NCI-H748 (cell line): ENCODE measurements around the gene CASQ1.

Experiments used
- DNase-seq: peaks from one replicate; lab custom pipeline; 2025; ENCODE audit not compliant: unreplicated experiment; lab: John Stamatoyannopoulos, UW

Gene CASQ1

DNA sequence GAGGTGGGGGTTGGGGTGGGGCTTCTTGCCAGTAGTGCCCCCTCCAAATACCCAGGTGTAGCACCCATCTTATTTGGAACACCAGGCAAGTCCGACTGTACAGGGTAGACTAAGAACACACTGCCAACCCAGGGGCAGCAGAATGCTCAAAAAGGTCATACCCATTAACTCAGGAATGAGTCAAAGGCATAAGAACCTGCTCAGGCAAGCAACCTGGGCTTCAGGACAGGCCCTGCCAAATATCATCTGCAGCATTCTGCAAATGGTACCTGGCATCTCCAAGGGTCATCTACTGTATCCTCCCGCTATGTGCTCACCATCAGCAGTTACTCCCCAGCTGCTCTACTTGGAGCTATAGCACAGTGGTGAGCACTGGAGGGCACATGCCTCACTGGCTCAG is 34.2 kb downstream of the CASQ1 start:
- DNase-seq: no peak

DNA sequence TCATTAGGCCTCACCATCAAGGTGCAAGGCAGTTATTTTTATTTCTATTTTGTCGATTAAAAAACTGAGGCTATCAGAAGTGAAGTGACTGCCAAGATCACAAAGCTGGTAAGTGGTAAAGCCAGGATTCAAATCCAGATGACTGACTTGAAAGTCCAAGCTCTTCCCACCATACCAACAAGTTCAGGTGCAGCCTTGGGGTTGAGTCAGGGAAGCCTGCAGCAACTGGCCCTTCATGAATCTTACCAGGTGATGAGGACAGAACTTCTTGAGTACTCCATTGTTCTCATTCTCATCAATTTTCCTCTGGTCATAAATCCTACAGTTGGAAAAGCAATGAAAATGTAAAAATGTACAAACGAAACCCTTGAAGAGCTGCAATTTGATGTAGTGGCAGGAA is 35.0 kb downstream of the CASQ1 start:
- DNase-seq: no peak

DNA sequence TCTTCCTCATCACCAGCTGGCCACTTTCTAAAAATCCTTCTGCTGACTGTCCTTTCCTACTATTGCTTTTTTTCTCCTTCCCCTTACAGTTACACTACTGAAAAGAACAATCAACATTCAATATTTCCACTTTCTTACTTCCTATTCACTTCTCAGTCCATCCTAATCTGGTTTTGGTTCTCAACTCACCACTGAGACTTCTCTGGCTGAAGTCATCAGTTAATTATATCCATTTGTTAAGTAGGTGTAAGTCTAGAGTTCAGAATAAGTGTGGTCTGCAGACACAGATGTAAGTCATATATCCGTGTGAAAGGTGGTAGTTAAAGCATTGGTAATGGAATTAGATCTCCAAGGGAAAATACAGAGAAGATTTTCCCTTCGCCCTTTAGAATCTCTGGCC is 36.2 kb downstream of the CASQ1 start:
- DNase-seq: no peak

DNA sequence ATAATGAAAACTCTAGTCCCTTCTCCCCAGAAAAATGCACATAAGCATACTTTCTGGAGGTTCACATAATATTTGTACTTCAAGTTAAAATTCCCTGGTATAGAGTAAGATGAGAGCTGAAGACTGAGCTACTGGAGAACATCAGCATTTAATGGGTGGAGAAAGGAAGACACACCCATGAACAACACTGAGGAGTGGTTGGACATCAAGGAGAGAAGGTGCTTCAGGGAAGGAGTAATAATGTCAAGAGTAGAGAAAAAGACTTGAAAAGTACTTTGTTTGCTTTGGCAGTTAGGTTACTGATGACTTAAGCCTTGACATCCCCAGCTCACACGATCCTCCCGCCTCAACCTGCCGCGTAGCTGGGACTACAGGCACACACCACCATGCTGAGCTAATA is 36.7 kb downstream of the CASQ1 start:
- DNase-seq: no peak

DNA sequence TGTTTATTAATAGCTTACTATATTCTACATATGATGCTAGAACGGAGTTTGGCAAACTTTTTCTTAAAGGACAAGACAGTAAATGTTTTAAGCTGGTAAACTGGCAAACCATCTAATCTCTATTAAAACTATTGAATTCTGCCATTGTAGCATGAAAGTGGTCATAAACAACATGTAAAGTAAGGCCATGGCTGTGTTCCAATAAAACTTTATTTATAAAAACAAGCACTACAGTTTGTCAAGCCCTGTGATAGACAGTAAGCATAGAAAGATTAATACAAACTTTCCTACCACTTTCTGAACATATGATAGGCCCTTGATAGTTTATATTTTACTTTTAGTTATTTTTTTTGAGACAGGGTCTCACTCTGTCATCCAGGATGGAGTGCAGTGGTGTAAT is 37.2 kb downstream of the CASQ1 start:
- DNase-seq: no peak

DNA sequence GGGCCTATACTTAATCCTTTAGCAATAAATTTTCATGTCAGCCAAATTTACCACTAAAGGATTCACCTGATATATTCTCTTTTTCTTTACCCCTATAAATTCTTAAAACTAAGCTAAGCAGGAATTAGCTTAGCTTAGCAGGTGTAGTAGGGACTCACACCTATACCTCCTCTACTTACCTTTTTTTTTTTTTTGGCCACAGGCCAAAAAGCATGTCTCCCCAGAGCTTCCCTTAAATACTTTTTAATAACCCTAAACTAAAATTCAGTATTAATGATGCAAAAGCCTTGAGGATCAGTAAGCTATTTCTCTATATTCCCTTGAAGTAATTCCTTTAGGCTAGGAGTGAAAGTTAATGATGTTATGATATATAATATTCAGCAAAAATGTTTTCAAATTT is 38.1 kb downstream of the CASQ1 start:
- no peak for DNase-seq

DNA sequence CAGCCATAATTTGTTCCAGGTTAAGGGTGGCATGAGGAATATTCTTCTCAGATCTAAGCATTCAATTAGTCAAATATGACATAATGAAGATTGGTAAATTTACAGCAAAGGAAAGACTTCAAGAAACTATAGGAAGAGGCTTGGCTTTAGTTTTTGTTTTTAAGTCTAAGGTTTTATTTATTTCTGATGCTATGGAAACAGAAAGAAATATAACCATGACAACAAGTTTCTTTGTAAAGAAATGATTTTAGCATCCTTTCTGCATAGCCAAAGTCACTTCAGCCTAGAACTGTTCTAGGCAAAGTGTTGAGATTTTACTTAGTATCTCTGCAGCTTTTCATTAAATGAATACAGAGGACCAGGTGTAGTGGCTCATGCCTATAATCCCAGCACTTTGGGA is 42.5 kb downstream of the CASQ1 start:
- DNase-seq: no peak

DNA sequence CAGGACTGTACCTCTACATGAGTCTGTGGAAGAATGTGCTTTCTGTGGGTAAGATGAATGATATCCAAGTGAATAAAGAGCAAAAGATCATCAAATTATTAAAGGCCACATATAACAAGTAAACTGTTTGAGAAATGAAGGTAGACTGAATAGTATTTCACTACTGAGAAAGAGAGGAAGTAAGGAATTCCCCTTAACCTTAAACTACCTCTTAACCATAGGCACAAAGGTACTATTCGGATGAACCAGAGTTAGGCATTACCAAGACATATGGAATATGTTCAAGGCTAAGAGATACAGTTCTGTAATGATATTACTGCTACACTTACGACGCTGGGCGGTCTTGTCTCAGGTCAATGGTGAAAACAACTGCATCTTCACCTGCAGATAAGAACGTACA is 46.4 kb downstream of the CASQ1 start:
- DNase-seq: no peak

DNA sequence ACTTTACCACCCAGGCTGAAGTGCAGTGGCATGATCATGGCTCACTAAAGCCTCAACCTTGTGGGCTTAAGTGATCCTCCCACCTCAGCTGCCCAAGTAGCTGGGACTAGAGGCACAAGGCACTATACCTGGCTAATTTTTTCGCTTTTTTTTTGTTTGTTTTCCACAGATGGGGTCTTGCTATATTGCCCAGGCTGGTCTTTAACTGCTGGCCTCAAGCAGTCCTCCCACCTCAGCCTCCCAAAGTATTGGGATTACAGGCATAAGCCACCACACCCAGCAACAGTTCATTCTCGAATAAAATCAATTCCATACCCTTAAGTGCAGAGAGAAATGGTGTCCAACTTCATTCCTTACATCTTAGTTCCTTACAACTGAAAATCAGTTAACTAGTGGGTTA is 47.2 kb downstream of the CASQ1 start:
- DNase-seq: no peak

DNA sequence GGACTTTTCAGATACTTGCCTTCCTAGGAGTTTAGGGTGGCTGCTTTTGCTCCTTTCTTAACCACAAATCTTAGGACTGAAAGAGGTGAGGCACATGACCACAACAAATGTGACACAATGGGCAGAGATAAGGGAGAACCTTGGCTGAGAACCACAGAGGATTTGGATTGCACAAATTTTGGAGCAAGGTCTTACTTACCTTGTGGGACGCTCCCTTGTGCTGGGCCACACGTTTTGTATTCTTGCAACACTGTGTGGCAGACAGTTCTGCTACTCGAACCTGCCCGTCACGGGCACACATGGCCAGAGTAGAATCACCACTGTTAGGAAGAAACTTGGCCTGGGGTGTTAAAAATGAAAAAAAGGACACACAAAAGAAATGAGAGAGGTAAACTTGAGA is 48.0 kb downstream of the CASQ1 start:
- no peak for DNase-seq

DNA sequence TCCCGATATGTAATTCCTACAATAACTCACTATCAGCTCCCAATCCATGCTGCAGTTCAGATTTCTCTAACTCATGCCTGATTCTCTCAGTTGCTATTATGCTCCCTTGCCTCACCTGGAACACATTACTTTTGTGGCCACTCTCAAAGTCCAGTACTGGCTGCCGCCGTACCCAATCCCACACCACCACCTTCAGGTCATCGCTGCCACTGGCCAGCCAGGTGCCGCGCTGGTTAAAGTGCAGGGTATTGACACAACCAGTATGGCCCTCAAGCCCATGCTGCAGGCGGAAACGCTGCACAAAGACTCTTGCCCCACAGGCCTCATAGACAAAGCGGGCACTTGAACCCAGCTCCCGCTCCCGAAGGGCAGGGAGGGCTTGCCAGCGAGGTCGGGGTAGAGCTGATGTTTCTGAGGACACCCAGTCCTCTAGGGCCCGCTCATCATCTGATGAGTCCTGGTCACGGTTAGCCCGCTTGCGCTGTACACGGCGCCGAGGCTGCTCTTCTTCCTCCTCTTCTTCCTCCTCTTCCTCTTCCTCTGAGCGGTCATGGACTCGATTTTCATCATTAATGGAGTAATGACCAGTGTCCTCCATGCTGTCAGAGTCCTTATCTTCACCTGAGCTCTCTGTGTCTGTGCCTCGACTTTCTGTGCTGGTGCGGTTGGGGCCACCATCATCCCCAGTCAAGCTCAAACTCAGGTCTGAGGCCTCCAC is 49.4 kb downstream of the CASQ1 start:
- no peak for DNase-seq

DNA sequence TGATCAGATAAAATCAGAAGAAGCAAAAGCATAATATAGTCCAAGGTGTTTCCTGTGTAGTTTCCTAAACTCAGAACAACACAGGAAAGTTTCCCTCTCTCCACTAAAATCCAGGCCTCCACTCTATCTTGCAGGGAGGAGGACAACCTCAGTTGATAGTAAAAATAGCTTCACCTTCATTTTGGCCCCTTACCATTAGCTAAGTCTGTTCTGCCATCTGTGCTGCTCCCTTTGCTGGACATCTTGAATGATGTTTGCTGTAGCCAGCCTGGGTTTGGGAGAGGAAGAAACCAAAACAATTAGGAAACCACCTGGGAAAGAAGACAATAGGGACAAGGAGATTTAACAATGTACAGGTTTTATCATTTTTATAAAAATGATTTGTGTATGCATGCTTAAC is 53.4 kb downstream of the CASQ1 start:
- no peak for DNase-seq

DNA sequence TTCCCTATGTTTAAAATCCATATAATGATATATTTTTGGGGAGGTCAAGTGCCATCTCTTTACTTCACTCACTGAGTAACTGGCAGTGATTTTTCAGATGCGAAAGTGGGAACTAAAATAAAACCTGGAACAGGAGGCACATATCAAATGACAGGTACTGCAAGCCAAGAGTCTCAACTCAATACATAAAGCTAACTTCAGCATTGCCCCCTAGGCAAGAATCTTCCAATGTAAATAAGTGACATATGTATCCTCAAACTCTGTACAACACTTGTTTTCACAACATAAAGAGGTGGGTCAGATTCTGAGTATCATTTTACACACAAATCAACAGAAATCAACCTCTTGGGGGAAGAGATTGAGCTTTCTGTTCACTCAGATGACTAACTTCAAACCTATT is 53.8 kb downstream of the CASQ1 start:
- DNase-seq: no peak

DNA sequence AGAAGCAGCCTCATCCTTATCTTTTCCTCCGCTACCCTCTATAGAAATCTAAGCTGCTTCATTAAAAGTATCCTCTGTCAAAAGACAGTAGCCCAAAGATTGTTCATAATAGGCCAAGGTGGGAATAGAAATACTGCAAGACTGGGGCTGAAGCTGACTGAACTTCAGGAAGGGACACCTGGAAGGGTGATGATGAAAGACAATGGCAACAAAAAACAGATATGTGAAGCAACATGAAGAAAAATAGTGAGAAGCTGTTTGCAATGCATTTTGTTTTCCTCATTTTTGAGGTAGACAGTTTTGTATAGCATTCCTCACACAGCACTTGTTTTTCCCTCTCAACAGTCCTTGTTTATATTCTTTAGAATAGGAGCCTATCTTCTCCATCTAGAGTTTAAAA is 55.1 kb downstream of the CASQ1 start:
- DNase-seq: no peak

DNA sequence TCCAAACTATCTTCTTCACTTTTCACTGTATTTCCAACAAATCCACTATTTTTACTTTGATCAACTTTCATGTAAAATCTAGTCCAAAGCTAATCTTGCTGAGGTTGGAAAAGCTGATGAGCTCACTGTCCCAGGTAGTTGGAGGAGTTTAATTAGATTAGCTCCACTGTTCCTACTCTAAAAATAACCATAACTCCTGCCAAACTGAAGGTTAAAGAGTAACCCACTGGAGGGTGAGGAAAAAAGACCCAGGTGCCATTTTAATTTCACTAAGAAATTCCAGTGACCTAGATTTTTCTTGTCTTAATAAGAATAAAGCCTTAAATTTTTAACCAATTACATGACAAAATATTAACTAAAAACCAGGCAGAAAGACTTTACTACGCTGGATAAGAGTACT is 56.7 kb downstream of the CASQ1 start:
- DNase-seq: no peak

DNA sequence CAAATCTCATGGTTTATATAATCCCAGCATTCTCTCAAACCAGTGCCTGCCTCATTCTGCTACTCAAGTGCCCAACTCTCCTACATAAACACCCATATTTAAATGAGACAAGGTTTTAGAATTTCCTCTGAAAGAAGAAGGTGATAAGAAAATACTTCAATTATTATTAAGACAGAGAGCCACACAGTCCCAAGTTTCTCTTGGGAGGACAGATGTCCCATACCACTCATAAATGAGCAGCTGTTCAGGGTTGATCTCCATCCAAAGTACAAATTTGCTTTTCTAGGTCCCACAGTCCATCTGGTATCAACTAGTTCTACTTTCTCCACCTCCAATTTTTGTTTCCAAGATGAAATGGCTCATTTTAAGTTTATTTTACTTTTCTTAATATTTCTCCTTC is 60.6 kb downstream of the CASQ1 start:
- DNase-seq: no peak
